HG02852 (cell line): ENCODE results near the gene CFAP97D1.

ENCODE experiments used
- ATAC-seq: cut with Tn5 transposase; IDR thresholded peaks from one replicate; pipeline ENCODE4 v1.9.1; 2021; ENCODE audit warnings: mild to moderate bottlenecking, moderate library complexity; ENCODE audit not compliant: unreplicated experiment

CFAP97D1 gene

DNA sequence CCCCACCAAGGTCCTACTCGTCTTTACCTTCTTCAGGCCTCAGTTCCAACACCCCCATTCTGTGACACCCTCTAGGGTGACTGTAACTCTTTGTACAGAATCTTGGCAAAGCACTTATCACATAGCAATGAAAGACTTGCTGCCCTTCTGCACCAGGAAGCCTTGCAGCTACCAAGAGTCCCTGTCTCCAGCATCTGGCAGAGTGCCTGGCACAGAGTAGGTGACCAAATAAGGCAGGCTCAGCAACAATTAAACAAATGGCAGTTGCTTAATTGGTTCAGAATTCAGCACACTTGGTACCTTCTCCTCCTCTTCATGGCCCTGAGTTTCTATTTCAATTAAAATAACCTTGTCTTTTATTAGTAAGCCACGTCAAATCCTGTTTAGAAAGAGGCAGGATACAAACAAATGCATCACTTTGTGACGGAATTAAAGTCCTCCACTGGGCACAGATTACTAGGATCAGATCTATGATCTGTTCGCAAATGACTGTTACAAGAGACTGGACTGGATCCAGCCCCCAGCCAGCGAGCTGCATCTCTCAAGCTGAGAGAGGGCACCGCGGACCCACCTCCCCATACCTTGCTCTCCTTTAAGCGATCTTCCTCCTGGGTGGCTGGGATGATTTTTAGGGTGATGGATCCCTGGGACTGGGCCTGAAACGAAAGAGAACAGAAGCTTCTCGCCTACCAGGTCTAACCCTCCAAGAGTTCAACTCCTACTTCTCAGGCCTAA lies 43.3 kb downstream of the CFAP97D1 start:
- no peak for ATAC-seq

DNA sequence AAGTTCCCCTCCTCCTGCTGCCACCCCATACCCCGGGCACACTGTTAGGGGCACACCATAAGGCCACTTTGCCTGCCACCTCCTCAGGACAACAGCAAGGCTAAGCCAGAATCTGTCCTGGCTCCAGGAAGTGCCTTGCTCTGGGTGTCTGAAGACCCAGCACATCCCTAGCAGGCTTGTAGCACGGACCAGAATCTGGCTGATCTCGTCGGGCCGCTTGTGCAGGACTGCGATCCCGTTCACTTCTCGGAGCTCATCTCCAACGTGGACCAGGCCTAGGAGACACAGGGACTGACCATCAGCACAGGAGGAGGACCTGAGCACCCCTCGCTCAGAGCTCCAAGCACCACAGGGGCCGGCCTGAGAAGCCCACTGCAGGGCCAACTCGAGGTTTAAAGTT lies 45.3 kb downstream of the CFAP97D1 start:
- ATAC-seq = no peak

DNA sequence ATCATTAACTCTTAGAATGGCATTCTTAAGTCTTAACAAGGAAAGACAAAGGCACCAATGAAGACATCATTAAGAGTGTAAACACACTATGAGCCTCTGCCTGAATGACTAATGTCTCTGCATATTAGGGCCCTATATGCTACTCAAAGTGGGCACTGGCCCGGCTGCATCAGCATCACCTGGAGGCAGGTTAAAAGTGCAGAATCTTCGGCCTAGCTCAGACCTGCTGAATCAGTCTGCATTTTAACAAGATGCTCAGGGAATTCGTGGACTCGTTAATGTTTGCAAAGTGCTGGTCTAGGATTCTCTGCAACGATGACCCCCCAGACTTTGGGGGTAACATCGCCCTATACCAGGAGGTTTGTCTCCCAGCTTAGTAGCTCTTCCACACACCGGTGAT lies 46.0 kb downstream of the CFAP97D1 start:
- ATAC-seq = no peak

DNA sequence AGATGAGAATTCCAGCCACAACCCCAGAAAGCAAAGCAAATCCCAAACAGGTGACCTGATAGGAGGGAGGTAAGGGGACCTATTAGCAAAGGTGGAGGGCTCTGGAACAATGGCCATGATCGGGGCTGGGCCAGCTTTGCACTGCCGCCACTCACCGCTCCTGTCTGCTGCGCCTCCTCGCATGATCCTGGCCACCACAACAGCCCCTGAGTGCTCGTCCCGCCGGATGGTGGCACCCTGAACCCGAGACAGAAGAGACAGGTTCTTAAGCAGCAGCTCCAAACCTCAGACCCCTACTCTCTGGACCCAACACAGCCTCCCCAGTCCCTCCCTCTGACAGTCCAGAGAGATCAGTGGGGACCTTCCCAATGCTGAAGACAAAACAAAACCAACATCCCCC lies 47.4 kb downstream of the CFAP97D1 start:
- ATAC-seq = no peak

DNA sequence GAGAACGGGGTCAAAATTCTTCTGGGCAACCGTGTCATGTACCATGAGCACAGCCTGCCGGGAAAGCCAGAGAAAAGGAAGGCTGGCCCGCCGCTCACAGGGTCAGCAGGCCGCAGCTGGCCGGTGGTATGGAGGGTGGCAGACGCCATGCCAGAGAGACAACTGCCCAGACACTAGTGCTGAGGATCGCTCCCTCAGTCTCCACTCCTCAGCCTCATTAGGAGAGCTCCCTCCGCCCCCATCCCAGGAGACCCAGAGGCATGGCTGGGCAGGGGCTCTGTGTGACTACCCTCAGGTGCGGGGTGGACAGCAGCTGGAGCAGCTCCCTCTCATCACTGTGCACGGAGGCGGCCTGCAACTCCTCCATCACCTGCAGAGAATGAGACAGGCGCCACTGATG lies 49.5 kb downstream of the CFAP97D1 start:
- no peak for ATAC-seq

DNA sequence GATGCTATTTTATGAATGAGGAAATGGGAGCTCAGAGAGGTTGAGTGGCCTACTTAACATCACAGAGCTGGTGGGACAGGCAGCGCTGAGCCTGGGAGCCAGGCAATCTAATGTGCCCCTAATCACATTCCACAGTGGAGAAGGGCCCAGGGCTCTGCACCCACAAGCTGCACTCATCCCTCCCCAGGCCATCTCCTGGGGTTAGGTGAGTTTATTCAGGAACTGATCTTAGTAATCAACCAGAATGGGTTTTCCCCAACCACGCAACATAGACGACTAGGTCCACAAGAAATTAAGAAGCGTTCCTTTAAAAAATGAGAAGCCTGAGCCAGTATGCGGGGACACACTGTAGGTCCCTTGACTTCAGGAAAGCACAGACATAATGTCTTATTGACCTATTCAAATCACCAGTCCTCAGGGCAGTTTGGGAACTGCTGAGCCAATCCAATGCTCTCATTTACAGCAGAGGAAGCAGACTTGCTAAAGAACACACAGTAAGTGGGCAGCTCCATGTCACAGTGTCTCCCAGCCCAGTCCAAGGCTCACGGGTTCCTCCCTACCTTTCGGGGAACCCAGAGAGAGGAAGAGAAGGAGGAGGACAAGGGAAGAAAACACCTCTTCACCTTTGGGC lies 50.4 kb downstream of the CFAP97D1 start:
- no peak for ATAC-seq

DNA sequence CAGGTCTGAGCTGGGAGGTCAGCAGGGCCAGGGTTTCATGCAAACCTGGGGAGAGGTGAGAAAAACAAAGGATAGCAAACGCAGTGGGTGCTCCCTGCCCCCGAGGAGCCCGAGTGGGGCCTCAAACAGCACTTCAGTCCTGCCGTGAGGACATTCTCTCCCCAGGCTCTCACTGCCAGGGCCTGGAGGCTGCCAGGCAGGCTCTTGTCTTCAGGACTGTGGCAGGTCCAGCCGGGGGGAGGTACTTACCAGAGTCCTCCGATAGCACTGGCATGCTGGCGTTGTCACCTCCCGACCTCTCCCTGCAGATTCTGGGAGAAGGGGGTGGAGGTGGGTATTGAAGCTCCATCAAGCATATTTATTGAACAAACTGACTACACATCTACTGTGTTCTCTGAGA lies 51.4 kb downstream of the CFAP97D1 start:
- no peak for ATAC-seq

DNA sequence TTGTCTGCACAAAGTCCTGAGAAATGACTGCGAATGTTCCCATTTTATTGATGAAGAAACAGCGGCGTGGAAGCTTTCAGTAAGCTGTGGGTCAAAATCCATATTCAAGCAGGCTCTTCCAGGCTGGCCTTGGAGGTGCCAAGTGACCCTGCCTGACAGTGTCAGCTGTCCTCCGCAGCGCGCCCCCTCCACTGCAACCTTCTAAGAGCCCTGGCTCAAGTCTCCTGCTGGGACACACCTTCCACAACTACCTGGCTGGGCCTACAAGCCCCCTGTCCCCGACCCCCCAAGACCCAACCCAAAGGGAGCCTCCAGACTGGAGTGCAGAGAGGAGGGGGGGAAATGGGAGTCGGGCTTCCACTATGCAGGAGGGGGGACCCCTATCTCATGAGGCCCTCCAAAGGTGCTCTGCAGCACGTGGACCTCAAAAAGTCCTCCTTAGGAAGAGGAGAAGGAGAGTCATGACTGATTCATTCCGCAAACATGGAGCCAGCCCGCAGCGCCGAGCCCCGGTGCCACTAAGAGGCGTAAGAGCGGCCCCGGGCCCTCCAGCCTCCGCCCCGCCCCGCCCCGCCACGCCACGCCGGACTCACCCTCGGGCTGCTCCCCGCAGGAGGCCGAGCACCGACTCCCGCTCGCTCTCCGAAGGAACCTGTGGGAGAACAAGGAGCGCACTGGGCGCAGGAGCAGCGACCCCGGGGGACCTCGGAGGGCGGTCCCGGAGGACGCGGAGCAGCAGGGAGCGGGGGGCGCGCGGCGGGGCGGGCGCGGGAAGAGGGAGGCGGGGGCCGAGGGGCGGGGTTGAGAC lies 52.1 kb downstream of the CFAP97D1 start:
- no peak for ATAC-seq

DNA sequence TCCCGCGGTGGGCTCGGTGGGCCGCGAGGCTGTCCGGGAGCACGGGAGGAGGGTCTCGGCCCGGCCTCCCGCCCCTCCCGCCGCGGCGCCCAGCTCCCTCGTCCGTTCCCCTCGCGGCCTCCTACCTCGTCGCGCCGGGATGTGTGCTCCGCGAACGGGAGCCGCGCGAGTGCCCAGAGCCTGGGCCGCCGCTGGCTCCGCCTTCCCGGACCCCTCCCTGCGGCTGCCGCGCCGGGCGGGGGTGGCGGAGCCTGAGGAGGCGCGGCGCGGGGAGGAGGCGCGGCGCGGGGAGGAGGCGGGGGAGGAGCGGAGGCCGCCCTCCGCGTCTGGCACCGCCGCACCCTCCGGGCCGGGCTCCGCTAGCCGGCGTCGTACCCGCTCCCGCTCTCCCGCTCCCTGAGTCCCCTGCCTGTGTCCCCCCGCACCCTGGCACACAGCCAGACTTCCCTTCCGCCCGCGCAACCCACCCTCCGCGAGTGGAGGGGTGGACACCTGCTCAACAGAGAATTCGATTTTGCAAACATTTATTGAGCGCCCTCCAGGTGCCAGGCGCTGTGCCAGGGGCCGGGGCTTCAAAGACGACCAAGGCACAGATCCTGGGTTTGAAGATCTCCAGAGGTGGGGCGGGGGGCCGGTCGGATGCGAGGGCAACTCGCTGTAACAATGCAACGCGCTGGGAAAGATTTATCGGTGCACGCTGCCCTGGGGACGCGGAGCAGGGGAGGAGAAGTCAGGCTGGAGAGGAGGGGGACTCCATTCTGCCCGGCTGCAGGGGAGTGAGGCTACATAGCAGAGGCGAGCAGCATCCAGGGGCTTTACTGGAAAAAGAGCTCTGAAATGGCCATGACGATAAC lies 53.0 kb downstream of the CFAP97D1 start, which contains the start of gene MPP3:
TSS of gene MPP3 (minus strand) at position 171 of the 854 bp plus-strand sequence. CDS start 1,240 bp downstream, outside the sequence.
- ATAC-seq = no peak

DNA sequence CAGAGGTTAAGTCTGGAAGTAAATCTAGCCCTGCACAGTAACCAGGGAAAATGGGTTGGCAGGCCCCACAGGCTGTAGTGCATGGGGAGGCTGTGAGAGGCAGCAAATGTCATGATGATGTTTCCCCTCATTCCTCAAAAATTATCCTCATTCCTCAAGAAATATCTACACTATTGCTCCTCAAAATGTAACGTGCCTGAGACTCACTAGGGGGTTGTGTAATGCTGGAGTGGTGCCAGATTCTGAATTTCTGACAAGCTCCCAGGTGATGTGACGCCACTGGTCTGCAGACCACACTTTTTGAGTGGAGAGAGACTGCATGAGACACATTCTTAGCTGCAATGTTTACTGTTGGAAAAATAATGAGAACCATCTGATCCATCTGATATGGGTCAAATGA lies 53.9 kb downstream of the CFAP97D1 start:
- ATAC-seq = no peak
